Fibroblast of skin of right biceps (primary cell): Measurements from ENCODE around the gene RGL4.
"Not testable (repeated sequence)": the region's sequence is repeated elsewhere in the genome, so short reads cannot be mapped to it uniquely, and the experiment has no call there.

Experiments used
- DNase-seq: peaks from one replicate; pipeline ENCODE4 v3.0.0-alpha.2; 2013

Gene RGL4

GRCh38 chr22:23698673-23699235 lies 7.9 kb downstream of the RGL4 start:
- no peak for DNase-seq

- DNase-seq = no peak
Measured at GRCh38 chr22:23700706-23701105, 9.9 kb downstream of the RGL4 start.

- DNase-seq = no peak
Measured at GRCh38 chr22:23704062-23704461, 13.2 kb downstream of the RGL4 start.

GRCh38 chr22:23704829-23705228 lies 14.0 kb downstream of the RGL4 start:
- no peak for DNase-seq

GRCh38 chr22:23705358-23705757 lies 14.5 kb downstream of the RGL4 start:
- DNase-seq = no peak

- DNase-seq = no peak
Measured at GRCh38 chr22:23708270-23708669, 17.5 kb downstream of the RGL4 start.

- DNase-seq = peak; percentile 46
Measured at GRCh38 chr22:23709107-23709506, 18.3 kb downstream of the RGL4 start.

- no peak for DNase-seq
Measured at GRCh38 chr22:23712256-23712655, 21.4 kb downstream of the RGL4 start.

- no peak for DNase-seq
Measured at GRCh38 chr22:23713696-23714595, 23.1 kb downstream of the RGL4 start.

- DNase-seq = no peak
Measured at GRCh38 chr22:23714596-23715578, 24.1 kb downstream of the RGL4 start.

GRCh38 chr22:23715806-23716375 lies 25.1 kb downstream of the RGL4 start:
- DNase-seq = no peak

- peak; percentile 89 for DNase-seq
Measured at GRCh38 chr22:23716811-23717801, 26.3 kb downstream of the RGL4 start.

- DNase-seq = no peak
Measured at GRCh38 chr22:23718371-23719165, 27.8 kb downstream of the RGL4 start.

GRCh38 chr22:23720855-23721254 lies 30.0 kb downstream of the RGL4 start:
- DNase-seq = no peak

GRCh38 chr22:23722160-23722559 lies 31.3 kb downstream of the RGL4 start:
- no peak for DNase-seq

- no peak for DNase-seq
Measured at GRCh38 chr22:23722724-23723123, 31.9 kb downstream of the RGL4 start.

GRCh38 chr22:23728108-23728507 lies 37.3 kb downstream of the RGL4 start:
- DNase-seq = not testable (repeated sequence)

GRCh38 chr22:23737696-23738095 lies 46.9 kb downstream of the RGL4 start:
- no peak for DNase-seq

GRCh38 chr22:23742505-23743264 lies 51.9 kb downstream of the RGL4 start:
- no peak for DNase-seq

GRCh38 chr22:23743303-23743705 lies 52.5 kb downstream of the RGL4 start:
- no peak for DNase-seq
